Ovary (tissue), 9 donors: ENCODE results near the gene CAMTA1. TPM values are rescaled to one million over a fixed set of nuclear protein-coding genes. Genes with fewer than 3 reads are reported as not detected.

Experiments
- DNase-seq, 5 donors: peaks; one replicate each; pipeline ENCODE4 v3.0.0-alpha.2; 2019 to 2020
- H3K27ac ChIP-seq, 2 donors: fragments of 200-600 bp; one replicate each; pipeline versions ENCODE4 v1.5.1 to v1.8.0; 2019 to 2022
- H3K27me3 ChIP-seq: fragments of 200-600 bp; one replicate; pipeline ENCODE4 v1.8.0; 2022
- H3K36me3 ChIP-seq: fragments of 200-600 bp; sonication (generic); one replicate; pipeline ENCODE4 v1.5.1; 2019
- H3K4me1 ChIP-seq: one replicate; pipeline ENCODE4 v1.8.1; 2013; ENCODE audit warnings: mild to moderate bottlenecking, moderate library complexity; ENCODE audit not compliant: insufficient read depth
- H3K4me3 ChIP-seq: fragments of 200-600 bp; sonication (generic); one replicate; pipeline ENCODE4 v1.5.1; 2017
- H3K9me3 ChIP-seq, 2 donors: fragments of 200-600 bp in 1 of 2; sonication (generic) in 1 of 2; one replicate each; pipeline versions ENCODE4 v1.5.1 to v1.8.1; 2013 to 2019; ENCODE audit warnings: mild to moderate bottlenecking in 1 of 2, moderate library complexity in 1 of 2
- CTCF ChIP-seq, 3 donors: fragments of 450-650 bp in 2 of 3; fragments of 200-600 bp in 1 of 3; IDR thresholded peaks; one replicate each; pipeline versions ENCODE4 v1.5.1 to v1.8.0; 2016 to 2022; ENCODE audit warnings: antibody characterized with exemption in 3 of 3, mild to moderate bottlenecking in 1 of 3
- EP300 ChIP-seq: sonication (generic); formaldehyde crosslinking; IDR thresholded peaks from one replicate; pipeline ENCODE4 v1.6.1; 2017; ENCODE audit warnings: antibody characterized with exemption
- POLR2A ChIP-seq: fragments of 450-650 bp; IDR thresholded peaks from one replicate; pipeline ENCODE4 v1.6.1; 2017; ENCODE audit warnings: antibody characterized with exemption, mild to moderate bottlenecking, moderate library complexity
- WGBS, 3 donors: extraction: QIAGEN DNeasy Blood & Tissue Kit in 1 of 3; methylation state at CpG; one replicate each; pipeline versions ENCODE4 v1.1.5 to v1.1.7; 2013 to 2017; 5-methylcytosine and 5-hydroxymethylcytosine counted together
- intact Hi-C, 4 donors: fragments of 100-400 bp; cut with DNase I; formaldehyde crosslinking; loops; one replicate each; pipeline versions ENCODE4 v1.11.0 to v1.15.1; 2022 to 2023
- polyA plus RNA-seq, 2 donors: library from polyadenylated mRNA; stranded (reverse); fragments of 200-250 nt in 1 of 2; fragments of 350-450 nt in 1 of 2; fragmentation: Illumina TruSeq in 1 of 2; extraction: RNeasy Lipid Tissue Mini Kit (QIAGEN cat#74804) in 1 of 2; gene quantifications; one replicate each; pipeline ENCODE4 v1.2.3, GENCODE V29; 2013 to 2014
- total RNA-seq, 7 donors: library from RNA; depleted of rRNA in 2 of 7; stranded (reverse); fragments of >200 nt in 2 of 7; fragmentation: NEBNext Ultra II Directional in 3 of 7; extraction: Animal tissue kit (Norgen Biotek cat#: 25700) in 3 of 7; gene quantifications; one replicate each; pipeline versions ENCODE4 v1.1.0 to v1.2.4, GENCODE V29; 2016 to 2023
- donor health status: DM: no; HTN: no; CAD: no; lungs with moderate emphysema.
- donor health status: DM: no; HTN: no; CAD: no.
- donor health status: Bipolar disorder and iron deficiency.
- donor health status: DM: yes; HTN: yes; CAD: no.
- donor health status: DM: no; HTN: no; CAD: no.
- donor health status: DM: yes; HTN: yes; CAD: no.

Gene CAMTA1
- total and polyA plus RNA-seq, 9 donors, result 51.1 to 150 (median 67.4) TPM

- 80 to 84% (median 82%) methylated on average over 8 of the region's 8 CpGs for WGBS, 3 donors
- intact Hi-C loops, result no loop called here
- H3K9me3 ChIP-seq, result no peaks in the 10 kb centered on the region
Observed at GRCh38 chr1:7002728-7003127, 217.5 kb downstream of the CAMTA1 start.

GRCh38 chr1:7003676-7004075, 218.4 kb downstream of the CAMTA1 start:
- H3K4me3 ChIP-seq, result no peak overlapping the region
- H3K9me3 ChIP-seq, result no peaks in the 10 kb centered on the region
- DNase-seq, result no peak
- H3K4me1 ChIP-seq, result peaks cover 1% of the 10 kb centered on the region
- H3K27me3 ChIP-seq, result no peaks in the 10 kb centered on the region
- H3K36me3 ChIP-seq, result no peaks in the 10 kb centered on the region
- no peak for TF ChIP-seq CTCF (IDR thresholded peaks at IDR 0.05)
- TF ChIP-seq POLR2A, result no peak
- TF ChIP-seq EP300, result no peak
- WGBS, 3 donors, result 45 to 65% (median 57%) methylated on average over 5 of the region's 5 CpGs
- no peak overlapping the region for H3K27ac ChIP-seq
- intact Hi-C loops, result no loop called here

More at GRCh38 chr1:7002728-7003127, 217.5 kb downstream of the CAMTA1 start:
- Histone ChIP-seq H3K4me1 (peaks cover 1% of the 10 kb centered on the region), H3K27ac (no peak overlapping the region), H3K4me3 (no peak overlapping the region), H3K36me3 (no peaks in the 10 kb centered on the region), H3K27me3 (no peaks in the 10 kb centered on the region)
- DNase-seq, result no peak
- TF ChIP-seq POLR2A (no peak), EP300 (no peak), CTCF (IDR thresholded peaks at IDR 0.05) (no peak)

GRCh38 chr1:7004181-7004580, 218.9 kb downstream of the CAMTA1 start:
- H3K4me1 ChIP-seq, result peaks cover 1% of the 10 kb centered on the region
- no peak for DNase-seq
- intact Hi-C loops, result no loop called here
- no peaks in the 10 kb centered on the region for H3K9me3 ChIP-seq
- TF ChIP-seq CTCF (IDR thresholded peaks at IDR 0.05) (no peak), EP300 (no peak), POLR2A (no peak)
- no peaks in the 10 kb centered on the region for H3K27me3 ChIP-seq
- no peak overlapping the region for H3K4me3 ChIP-seq
- no peak overlapping the region for H3K27ac ChIP-seq
- H3K36me3 ChIP-seq, result no peaks in the 10 kb centered on the region
- 86 to 92% (median 86%) methylated on average over 1 of the region's 1 CpG for WGBS, 3 donors

- no peak for DNase-seq
- WGBS, 3 donors, result 91 to 94% (median 92%) methylated on average over 4 of the region's 4 CpGs
- Histone ChIP-seq H3K27ac (no peak overlapping the region), H3K36me3 (no peaks in the 10 kb centered on the region), H3K4me3 (no peak overlapping the region), H3K9me3 (no peaks in the 10 kb centered on the region), H3K27me3 (no peaks in the 10 kb centered on the region), H3K4me1 (no peaks in the 10 kb centered on the region)
- intact Hi-C loops, result no loop called here
- no peak for TF ChIP-seq EP300
- no peak for TF ChIP-seq CTCF (IDR thresholded peaks at IDR 0.05)
- TF ChIP-seq POLR2A, result no peak
Observed at GRCh38 chr1:7005762-7006161, 220.5 kb downstream of the CAMTA1 start.
